Measurements from ENCODE around the gene GALNTL6.
"Not testable (repeated sequence)": the region's sequence is repeated elsewhere in the genome, so short reads cannot be mapped to it uniquely, and the experiment has no call there.

Gene GALNTL6

GRCh38 chr4:172963498-172964294, 1150.5 kb downstream of the GALNTL6 start:
- DNase-seq: no peak

DNA sequence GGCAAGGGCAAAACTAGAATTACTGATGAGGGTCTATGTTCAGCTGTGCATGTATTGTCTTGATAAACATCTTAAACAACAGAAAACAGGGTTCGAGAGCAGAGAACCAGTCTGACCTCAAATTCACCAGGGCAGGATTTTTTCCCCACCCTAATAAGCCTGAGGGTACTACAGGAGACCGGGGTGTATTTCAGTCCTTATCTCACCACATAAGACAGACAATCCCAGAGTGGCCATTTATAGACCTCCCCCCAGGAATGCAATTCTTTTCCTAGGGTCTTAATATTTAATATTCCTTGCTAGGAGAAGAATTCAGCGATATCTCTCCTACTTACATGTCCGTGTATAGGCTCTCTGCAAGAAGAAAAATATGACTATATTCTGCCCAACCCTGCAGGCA, 1157.0 kb downstream of the GALNTL6 start:
- not testable (repeated sequence) for DNase-seq

DNA sequence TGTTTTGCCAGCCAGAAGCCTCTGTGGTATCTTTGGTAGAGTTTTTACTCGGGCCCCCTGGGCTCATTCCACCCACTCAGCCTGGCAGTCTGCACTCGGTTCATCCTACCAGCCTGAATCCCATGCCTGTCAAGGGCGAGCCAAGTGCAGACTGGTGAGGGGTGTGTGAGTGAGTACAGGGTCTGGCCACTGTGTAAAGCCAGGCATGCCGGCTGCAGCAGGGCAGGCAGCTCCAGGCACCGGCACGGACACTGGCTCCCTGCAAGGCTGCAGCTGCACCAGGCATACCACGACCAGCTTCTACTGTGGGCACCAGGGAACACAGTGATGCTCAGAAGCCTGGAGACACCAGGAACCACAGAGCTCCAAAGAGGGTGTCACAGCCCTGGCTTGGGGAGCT, 1161.4 kb downstream of the GALNTL6 start:
- DNase-seq: no peak

GRCh38 chr4:172975651-172976229, 1162.5 kb downstream of the GALNTL6 start:
- no peak for DNase-seq

GRCh38 chr4:172977491-172978041, 1164.4 kb downstream of the GALNTL6 start:
- not testable (repeated sequence) for DNase-seq

- no peak for DNase-seq
Observed at GRCh38 chr4:172978848-172979247, 1165.6 kb downstream of the GALNTL6 start.

DNA sequence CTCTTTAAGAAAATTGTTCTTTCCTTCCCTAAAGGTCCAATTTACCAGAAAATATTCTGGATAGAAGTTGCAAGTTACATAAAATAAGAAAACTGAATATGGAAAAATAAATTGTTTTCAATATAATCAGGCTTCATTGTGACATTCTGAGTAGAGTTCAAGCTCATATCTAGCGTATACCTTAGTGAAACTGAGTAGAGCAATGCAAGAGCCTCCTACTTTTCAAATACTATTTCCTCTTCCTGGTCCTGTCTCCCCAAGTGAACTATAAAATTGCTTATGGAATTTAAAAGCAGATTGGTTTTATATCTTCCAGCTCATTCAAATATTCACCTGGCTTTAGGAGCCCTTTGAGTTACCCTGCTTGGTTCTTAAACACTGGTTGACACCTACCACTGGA, 1166.1 kb downstream of the GALNTL6 start:
- DNase-seq: no peak

DNA sequence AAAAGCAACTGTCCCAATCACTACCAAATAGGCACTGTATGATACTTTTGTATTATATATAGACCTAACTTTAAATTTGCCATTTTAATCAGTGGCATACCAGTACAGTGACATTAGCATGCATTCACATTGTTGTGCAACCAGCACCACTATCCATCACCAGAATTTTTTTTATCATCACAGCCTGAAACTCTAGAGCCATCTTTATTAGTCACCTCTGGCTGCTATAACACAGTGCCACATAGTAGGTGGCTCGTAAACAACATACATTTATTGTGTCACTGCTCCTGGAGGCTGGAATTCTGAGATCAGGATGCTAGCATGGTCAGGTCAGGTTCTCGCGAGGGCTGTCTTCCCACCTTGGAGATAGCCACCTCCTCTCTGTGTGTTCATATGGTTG, 1167.0 kb downstream of the GALNTL6 start:
- no peak for DNase-seq

DNA sequence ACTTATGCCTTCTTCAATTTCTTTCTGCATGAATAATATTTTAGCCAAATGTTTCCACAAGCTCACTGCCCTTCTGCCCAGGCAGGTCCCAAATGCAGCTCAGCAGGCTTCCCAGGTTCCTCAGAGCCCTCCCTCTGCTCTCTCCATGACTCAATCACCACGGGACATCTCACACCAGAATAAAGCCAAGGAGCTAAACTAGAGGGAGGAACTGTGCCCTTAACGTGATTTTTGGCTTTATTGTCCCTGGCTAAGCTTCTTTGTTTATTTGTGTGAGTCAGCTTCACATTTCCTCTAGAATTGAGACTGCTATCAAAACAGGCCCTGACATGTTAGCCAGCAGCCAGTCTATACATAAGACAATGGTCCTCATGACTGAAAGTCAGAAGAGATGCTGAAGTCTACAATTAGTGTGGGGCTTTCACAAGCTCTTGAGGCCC, 1169.0 kb downstream of the GALNTL6 start:
- no peak for DNase-seq

GRCh38 chr4:172983014-172983413, 1169.8 kb downstream of the GALNTL6 start:
- DNase-seq: no peak

DNA sequence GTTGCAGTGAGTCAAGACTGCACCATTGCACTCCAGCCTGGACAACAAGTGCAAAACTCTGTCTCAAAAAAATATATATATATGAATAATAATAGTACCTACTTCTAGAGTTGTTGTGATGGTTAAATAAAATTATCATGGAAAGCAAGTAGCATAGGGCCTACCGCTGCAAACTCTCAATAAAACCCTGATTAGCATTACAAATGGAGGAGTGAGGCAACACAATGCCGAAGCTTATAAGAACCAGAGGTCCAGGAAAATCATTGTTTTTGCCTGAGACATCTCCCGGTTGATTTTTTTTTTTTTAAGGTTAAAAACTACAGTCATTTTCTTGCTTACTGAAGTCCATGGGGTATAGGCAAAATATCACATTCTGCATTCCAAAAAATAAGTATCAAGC, 1170.4 kb downstream of the GALNTL6 start:
- DNase-seq: no peak

DNA sequence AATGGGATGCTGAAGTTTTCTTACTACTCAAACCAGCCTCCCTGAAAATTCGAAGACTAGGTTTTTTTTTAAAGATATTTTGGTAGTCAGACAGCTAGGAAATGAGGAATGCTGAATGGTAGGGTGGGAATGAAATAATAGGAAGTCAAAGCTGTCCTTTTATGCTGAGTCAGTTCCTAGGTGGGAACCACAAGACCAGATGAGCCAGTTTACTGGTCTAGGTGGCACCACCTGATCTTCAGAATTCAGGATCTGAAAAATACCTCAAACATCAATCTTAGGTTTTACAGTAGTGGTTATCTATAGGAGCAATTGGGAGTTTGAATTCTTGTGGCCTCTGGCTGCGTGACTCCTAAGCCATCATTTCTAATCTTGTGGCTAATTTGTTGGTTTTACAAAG, 1172.3 kb downstream of the GALNTL6 start:
- no peak for DNase-seq

GRCh38 chr4:172986114-172986513, 1172.9 kb downstream of the GALNTL6 start:
- DNase-seq: no peak

DNA sequence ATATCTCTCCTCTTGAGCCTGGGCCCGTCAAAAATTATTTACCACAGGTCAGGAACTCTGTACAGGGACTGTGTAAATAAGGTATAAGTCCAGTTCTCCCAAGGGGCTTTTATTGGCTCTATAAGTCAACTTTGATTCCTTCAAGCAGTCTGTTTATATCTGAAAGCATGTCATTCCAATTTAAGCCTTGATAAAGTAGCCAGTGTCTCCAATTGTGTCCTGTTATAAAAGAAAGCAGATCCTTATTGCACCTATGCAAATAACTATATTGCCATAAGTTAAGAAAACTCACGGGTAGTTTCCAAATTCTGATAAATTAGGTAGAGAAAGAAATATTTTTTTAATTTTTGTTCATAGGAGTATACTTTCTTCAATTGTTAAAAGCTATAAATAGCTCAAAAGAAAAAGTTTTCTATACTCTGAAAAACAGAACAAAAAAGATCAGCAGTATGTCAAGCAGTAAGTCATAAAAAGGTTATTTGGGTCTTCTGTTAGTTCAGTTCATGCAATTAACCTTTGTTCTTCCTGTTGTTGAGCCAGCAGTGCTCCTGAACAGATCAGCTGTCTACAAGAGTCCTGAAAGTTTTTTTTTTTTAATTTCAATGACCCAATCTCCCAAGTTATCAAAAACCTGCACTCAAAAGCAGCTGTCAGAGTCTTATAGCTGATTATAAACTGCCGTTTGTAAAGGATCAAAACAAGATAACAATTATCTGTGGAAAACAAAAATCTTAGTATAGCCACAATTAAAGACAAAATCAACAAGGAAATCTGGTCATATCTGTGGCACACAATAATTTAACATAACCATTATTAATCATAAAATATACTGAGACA, 1177.0 kb downstream of the GALNTL6 start:
- DNase-seq: peak; percentile 44

GRCh38 chr4:172992648-172993378, 1179.6 kb downstream of the GALNTL6 start:
- DNase-seq: peak; percentile 71

DNA sequence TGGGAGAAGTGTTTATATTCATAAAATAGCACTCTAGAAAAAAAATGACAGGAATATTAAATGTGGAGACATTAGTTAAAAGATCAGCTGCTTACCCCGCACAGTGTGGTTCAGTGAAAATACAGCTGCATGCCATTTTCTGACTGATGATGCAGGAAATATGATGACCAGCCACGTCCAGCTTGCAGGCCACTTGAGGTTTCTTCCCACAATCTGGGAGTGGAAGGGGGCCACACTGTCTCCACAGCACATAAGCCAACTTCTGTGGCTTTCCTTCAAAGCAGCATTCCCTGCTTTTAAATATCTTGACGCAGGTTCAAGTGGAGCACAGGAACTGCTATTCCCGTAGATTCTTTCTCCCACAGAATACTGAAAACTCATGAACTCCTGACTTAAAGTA, 1182.0 kb downstream of the GALNTL6 start:
- no peak for DNase-seq

- DNase-seq: no peak
Observed at GRCh38 chr4:172995704-172996103, 1182.5 kb downstream of the GALNTL6 start.

- no peak for DNase-seq
Observed at GRCh38 chr4:172996571-172997216, 1183.5 kb downstream of the GALNTL6 start.

GRCh38 chr4:172997217-172997609, 1184.0 kb downstream of the GALNTL6 start:
- DNase-seq: no peak

DNA sequence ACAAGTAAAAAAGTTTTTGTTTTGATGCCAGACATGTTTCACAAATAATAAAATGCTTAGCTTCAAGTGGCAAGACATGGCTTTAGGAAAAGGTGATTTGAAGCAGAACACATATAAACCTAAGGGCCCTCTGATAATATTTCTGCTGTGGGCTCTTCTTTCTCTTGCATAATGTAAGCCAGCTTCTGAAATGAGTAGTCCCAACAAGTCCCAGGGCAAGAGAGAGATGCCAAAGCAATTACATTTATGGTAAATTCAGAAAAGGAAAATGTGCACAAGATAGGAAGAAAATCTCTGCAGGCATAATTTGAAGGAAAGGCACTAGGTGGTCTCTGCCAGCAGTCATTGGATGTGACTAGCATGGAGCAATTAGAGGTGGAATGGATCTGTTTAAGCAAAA, 1184.7 kb downstream of the GALNTL6 start:
- DNase-seq: no peak

DNA sequence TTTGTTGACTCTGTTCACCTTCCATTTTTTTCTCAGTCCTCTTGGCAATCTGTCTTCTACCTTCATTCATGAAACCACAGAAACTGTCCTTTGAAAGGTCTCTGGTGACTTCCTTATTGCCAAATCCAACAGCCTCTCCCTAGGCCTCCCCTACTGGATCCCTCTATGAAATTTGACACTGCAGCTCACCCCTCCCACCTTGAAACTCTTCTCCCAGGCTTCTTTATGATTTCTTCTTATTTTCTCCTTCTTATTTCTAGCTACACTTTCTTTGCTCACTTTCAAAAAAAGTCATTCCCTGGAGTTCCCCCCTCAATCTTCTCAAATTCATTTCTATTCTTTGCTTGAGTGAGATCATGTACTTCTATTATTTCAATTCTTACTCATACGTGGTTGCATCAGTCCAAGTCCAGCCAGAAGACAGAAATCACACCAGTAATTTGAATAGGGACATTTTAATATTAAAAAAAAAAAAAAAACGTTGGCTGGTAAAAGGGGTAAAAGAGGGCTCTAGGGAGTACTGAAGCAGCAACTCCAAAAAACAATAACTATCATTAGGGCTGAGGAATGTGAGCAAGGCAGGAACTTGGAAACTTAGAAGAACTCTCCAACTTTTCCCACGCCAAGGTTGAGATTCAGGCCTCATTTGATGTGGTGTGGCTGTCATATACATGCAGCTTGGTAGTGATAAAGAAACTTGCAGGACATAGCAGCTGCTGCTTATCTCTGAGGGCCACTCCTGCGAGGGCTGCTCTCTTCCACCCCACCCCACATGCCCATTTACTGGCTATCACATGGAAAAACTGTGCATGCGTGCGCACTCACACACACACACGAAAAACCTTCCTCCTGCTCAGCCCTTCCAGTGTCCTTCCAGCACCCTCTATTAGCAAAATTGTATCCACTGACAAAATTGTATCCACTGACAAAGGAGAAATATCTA, 1185.6 kb downstream of the GALNTL6 start:
- DNase-seq: peak; percentile 95
